ENCODE data around the gene FERD3L. TPM values are rescaled to one million over a fixed set of nuclear protein-coding genes. Genes with fewer than 3 reads are reported as not detected.

The FERD3L gene
- total RNA-seq, 1 experiment from 2014 or later: not detected

DNA sequence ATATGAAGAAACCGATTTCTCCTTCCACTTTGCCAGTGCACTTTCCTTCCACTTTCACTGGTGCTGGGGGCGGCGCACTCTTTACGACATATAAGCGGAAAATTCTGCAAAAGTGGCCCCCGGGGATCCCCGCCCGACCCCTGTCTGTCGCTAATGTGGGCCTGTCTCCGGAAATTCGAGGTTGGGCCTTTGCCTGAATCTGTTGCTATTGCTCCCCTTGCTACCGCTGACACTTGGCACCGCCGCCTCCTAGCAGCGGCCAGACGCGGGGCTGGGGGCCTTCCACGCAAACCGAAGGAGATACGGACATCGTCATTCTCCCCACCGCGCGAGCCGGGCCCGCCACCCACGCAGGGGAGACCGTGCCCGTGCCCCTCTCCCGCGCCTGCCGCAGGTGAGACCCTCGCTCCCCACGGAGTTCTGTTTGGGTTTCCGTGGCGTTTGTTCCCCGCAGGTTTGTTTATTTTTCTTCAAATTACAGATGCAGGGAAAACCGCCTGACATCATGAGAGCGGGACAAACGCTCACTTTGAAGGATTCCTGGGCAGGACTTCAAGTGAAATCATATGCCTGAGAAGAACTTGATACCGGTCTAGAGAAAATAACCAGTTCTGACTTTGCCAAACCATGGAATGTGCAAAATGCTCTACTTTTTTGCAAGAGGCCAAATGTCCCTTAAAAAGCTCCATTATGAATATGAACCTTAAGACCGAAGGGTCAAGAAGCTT is 32.8 kb downstream of the FERD3L start:
- H3K9me3 Mint-ChIP-seq (ENCODE audit: low read depth, unreplicated experiment): no peaks in the 10 kb centered on the region
- H3K27ac Mint-ChIP-seq (ENCODE audit: unreplicated experiment): no peak overlapping the region
- no peaks in the 10 kb centered on the region for H3K4me1 Mint-ChIP-seq (ENCODE audit: low read depth, unreplicated experiment)
- TF ChIP-seq, protein P1, sequence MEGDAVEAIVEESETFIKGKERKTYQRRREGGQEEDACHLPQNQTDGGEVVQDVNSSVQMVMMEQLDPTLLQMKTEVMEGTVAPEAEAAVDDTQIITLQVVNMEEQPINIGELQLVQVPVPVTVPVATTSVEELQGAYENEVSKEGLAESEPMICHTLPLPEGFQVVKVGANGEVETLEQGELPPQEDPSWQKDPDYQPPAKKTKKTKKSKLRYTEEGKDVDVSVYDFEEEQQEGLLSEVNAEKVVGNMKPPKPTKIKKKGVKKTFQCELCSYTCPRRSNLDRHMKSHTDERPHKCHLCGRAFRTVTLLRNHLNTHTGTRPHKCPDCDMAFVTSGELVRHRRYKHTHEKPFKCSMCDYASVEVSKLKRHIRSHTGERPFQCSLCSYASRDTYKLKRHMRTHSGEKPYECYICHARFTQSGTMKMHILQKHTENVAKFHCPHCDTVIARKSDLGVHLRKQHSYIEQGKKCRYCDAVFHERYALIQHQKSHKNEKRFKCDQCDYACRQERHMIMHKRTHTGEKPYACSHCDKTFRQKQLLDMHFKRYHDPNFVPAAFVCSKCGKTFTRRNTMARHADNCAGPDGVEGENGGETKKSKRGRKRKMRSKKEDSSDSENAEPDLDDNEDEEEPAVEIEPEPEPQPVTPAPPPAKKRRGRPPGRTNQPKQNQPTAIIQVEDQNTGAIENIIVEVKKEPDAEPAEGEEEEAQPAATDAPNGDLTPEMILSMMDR (IDR thresholded peaks at IDR 0.05; ENCODE audit: unreplicated experiment): no peak
- no peak for DNase-seq
- H3K4me3 Mint-ChIP-seq (ENCODE audit: low read depth, unreplicated experiment): no peak overlapping the region
- intact Hi-C loops (cut with micrococcal nuclease; ENCODE audit: unreplicated experiment): no loop called here
- H3K27me3 Mint-ChIP-seq (ENCODE audit: unreplicated experiment): peaks cover 39% of the 10 kb centered on the region
- BruUV-seq (replicated peaks): no TSS peak
- CTCF ChIA-PET: no interaction called here
- peaks cover 17% of the 10 kb centered on the region for H3K36me3 Mint-ChIP-seq (ENCODE audit: insufficient read depth, unreplicated experiment)

GRCh38 chr7:19111474-19112273 is 33.5 kb downstream of the FERD3L start:
- H3K27ac Mint-ChIP-seq (ENCODE audit: unreplicated experiment): no peak overlapping the region
- no peak for DNase-seq
- CTCF ChIA-PET: interaction anchor here (0.7 kb wide), 1 partner anchor 13 kb away, joined by 4 read pairs; no protein-coding TSS in a partner anchor
- H3K27me3 Mint-ChIP-seq (ENCODE audit: unreplicated experiment): peaks cover 45% of the 10 kb centered on the region
- TF ChIP-seq, protein P1 (IDR thresholded peaks at IDR 0.05; ENCODE audit: unreplicated experiment): no peak
- no peak overlapping the region for H3K4me3 Mint-ChIP-seq (ENCODE audit: low read depth, unreplicated experiment)
- H3K4me1 Mint-ChIP-seq (ENCODE audit: low read depth, unreplicated experiment): no peaks in the 10 kb centered on the region
- intact Hi-C loops (cut with micrococcal nuclease; ENCODE audit: unreplicated experiment): no loop called here
- no peaks in the 10 kb centered on the region for H3K9me3 Mint-ChIP-seq (ENCODE audit: low read depth, unreplicated experiment)
- H3K36me3 Mint-ChIP-seq (ENCODE audit: insufficient read depth, unreplicated experiment): peaks cover 10% of the 10 kb centered on the region
- BruUV-seq (replicated peaks): no TSS peak

GRCh38 chr7:19110776-19111175 is 34.4 kb downstream of the FERD3L start:
- Mint-ChIP-seq H3K36me3 (ENCODE audit: insufficient read depth, unreplicated experiment) (peaks cover under 1% of the 10 kb centered on the region), H3K9me3 (ENCODE audit: low read depth, unreplicated experiment) (no peaks in the 10 kb centered on the region), H3K4me3 (ENCODE audit: low read depth, unreplicated experiment) (no peak overlapping the region), H3K4me1 (ENCODE audit: low read depth, unreplicated experiment) (no peaks in the 10 kb centered on the region), H3K27ac (ENCODE audit: unreplicated experiment) (no peak overlapping the region), H3K27me3 (ENCODE audit: unreplicated experiment) (peaks cover 45% of the 10 kb centered on the region)
- intact Hi-C loops (cut with micrococcal nuclease; ENCODE audit: unreplicated experiment): no loop called here
- no TSS peak for BruUV-seq (replicated peaks)
- DNase-seq: no peak
- CTCF ChIA-PET: interaction anchor here (0.5 to 0.7 kb wide), 2 partner anchors 12 to 14 kb away, joined by 3 to 4 read pairs; no protein-coding TSS in a partner anchor
- TF ChIP-seq, protein P1 (IDR thresholded peaks at IDR 0.05; ENCODE audit: unreplicated experiment): no peak

DNA sequence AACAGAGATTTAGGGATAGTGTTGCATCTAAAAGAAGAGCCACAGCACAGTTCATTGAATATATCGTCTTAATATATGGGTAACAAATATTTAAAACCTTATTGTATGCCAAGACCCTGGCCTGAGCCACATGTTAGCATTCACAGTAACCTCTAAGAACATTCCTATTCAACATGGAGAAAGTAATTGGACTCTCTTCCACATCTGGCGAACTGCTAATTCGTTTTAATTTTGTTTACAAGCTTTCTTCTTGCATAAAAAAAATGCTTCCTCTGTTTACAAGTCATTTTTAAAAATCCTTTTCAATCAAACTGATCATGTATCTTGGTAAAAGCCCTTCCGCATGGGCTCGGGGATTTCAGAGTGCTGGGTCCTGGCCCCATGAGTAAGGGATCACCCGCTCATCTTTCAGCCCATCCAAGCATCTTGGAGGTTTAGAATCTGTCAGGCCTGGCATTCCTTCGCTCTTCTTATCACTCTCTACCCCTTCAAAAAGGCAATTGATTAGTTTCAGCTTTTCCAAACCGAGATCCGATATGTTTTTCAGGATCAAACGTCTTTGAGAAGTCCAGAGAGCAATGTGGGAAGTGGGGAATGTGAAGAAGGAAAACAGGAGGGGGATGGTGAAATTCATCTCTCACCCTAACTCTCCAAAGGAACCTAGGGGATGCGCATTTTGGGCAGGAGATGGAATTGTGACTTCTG is 35.0 kb downstream of the FERD3L start:
- intact Hi-C loops (cut with micrococcal nuclease; ENCODE audit: unreplicated experiment): no loop called here
- no peak for DNase-seq
- H3K27ac Mint-ChIP-seq (ENCODE audit: unreplicated experiment): no peak overlapping the region
- CTCF ChIA-PET: no interaction called here
- no peak overlapping the region for H3K4me3 Mint-ChIP-seq (ENCODE audit: low read depth, unreplicated experiment)
- H3K4me1 Mint-ChIP-seq (ENCODE audit: low read depth, unreplicated experiment): no peaks in the 10 kb centered on the region
- TF ChIP-seq, protein P1 (IDR thresholded peaks at IDR 0.05; ENCODE audit: unreplicated experiment): no peak
- no peaks in the 10 kb centered on the region for H3K36me3 Mint-ChIP-seq (ENCODE audit: insufficient read depth, unreplicated experiment)
- no TSS peak for BruUV-seq (replicated peaks)
- no peaks in the 10 kb centered on the region for H3K9me3 Mint-ChIP-seq (ENCODE audit: low read depth, unreplicated experiment)
- peaks cover 45% of the 10 kb centered on the region for H3K27me3 Mint-ChIP-seq (ENCODE audit: unreplicated experiment)

All from Calu3 (cell line).